ENCODE measurements around the gene MAGIX. TPM values are rescaled to one million over a fixed set of nuclear protein-coding genes. Genes with fewer than 3 reads are reported as not detected.

MAGIX gene
- total RNA-seq, 1 donor, result 1.8 TPM

DNA sequence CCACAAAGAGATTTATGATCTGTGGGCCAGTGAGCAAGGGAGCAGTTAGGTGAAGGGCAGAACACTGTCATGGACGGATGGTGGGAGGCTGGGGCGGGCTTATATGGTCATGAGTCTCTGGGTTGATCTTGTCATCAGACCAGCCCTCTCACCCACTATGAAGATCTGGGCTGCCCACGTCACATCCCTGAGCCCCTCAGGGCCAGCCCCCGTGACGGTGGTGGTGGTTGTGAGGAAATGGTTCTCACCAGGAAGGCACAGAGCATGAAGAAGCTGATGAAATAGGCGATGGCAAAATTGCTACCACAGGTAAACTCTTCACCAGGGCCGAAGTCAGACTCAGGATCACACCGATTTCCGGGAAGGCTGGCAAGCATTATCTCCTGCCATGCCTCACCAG, 48.5 kb downstream of the MAGIX start:
- no peak for DNase-seq (ENCODE audit: insufficient read length, low spot score, missing footprints)
- Histone ChIP-seq H4K20me1 (ENCODE audit: insufficient read depth, low read length) (no peaks in the 10 kb centered on the region), H3K27me3 (ENCODE audit: insufficient read depth, low read length) (no peaks in the 10 kb centered on the region), H3K79me2 (ENCODE audit: insufficient read depth, low read length) (no peaks in the 10 kb centered on the region), H3K9me3 (ENCODE audit: low read depth, low read length) (no peaks in the 10 kb centered on the region), H3K4me1 (ENCODE audit: insufficient read depth, low read length) (no peaks in the 10 kb centered on the region), H3K27ac (ENCODE audit: low read depth, low read length) (no peak overlapping the region), H3K36me3 (ENCODE audit: insufficient read depth, low read length) (no peaks in the 10 kb centered on the region), H2AFZ (ENCODE audit: low read length) (no peak overlapping the region), H3K4me3 (ENCODE audit: insufficient read depth, low read length) (no peak overlapping the region), H3K4me2 (ENCODE audit: insufficient read depth, low read length) (no peak overlapping the region)
- TF ChIP-seq, protein P1, sequence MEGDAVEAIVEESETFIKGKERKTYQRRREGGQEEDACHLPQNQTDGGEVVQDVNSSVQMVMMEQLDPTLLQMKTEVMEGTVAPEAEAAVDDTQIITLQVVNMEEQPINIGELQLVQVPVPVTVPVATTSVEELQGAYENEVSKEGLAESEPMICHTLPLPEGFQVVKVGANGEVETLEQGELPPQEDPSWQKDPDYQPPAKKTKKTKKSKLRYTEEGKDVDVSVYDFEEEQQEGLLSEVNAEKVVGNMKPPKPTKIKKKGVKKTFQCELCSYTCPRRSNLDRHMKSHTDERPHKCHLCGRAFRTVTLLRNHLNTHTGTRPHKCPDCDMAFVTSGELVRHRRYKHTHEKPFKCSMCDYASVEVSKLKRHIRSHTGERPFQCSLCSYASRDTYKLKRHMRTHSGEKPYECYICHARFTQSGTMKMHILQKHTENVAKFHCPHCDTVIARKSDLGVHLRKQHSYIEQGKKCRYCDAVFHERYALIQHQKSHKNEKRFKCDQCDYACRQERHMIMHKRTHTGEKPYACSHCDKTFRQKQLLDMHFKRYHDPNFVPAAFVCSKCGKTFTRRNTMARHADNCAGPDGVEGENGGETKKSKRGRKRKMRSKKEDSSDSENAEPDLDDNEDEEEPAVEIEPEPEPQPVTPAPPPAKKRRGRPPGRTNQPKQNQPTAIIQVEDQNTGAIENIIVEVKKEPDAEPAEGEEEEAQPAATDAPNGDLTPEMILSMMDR (IDR thresholded peaks at IDR 0.05; ENCODE audit: extremely low read depth, low read depth, low read length), result no peak

DNA sequence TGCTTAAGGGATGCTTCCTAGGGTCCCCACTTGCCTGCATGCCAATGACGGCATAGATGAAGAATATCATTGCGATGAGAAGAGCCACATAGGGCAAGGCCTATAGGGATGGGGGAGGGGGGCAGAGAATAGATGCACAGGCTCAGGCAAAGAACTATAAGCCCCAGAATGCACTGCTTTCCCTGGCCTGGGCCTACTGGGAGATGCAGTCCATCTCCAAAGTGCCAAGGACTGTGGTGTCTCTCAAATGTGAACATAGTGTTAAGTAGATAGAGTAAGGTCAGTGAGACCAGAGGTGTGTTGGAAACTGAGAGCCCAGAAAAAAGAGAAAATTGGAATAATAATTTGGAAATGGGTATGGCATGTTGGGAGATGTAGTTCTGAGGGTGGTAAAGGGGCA, 49.7 kb downstream of the MAGIX start:
- no peak overlapping the region for H3K4me2 ChIP-seq (ENCODE audit: insufficient read depth, low read length)
- DNase-seq (ENCODE audit: insufficient read length, low spot score, missing footprints), result no peak
- TF ChIP-seq, protein P1 (IDR thresholded peaks at IDR 0.05; ENCODE audit: extremely low read depth, low read depth, low read length), result no peak

DNA sequence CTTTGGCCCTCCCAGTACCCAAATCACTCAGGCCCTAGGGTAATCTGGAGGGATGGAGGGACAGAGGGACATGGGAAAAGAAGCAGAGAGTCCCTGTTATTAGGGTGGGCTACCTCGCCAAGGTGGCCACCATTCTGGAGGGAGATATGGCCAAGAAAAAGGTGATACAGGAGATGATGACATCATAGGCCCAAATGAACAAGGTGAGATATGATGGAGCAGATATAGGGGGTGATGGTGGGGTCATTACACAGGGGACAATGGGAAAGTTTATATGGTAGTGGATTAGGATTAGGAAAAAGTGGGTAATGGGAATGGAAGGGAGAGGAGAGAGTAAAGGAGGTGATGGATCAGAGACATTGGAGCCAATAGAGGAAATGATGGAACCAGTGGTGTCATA, 50.3 kb downstream of the MAGIX start:
- Histone ChIP-seq H3K4me3 (ENCODE audit: insufficient read depth, low read length) (no peak overlapping the region), H3K9me3 (ENCODE audit: low read depth, low read length) (no peaks in the 10 kb centered on the region), H2AFZ (ENCODE audit: low read length) (no peak overlapping the region), H3K27me3 (ENCODE audit: insufficient read depth, low read length) (no peaks in the 10 kb centered on the region), H3K79me2 (ENCODE audit: insufficient read depth, low read length) (no peaks in the 10 kb centered on the region), H3K27ac (ENCODE audit: low read depth, low read length) (no peak overlapping the region), H4K20me1 (ENCODE audit: insufficient read depth, low read length) (no peaks in the 10 kb centered on the region), H3K4me1 (ENCODE audit: insufficient read depth, low read length) (no peaks in the 10 kb centered on the region), H3K36me3 (ENCODE audit: insufficient read depth, low read length) (no peaks in the 10 kb centered on the region), H3K4me2 (ENCODE audit: insufficient read depth, low read length) (no peak overlapping the region)
- TF ChIP-seq, protein P1 (IDR thresholded peaks at IDR 0.05; ENCODE audit: extremely low read depth, low read depth, low read length), result no peak
- DNase-seq (ENCODE audit: insufficient read length, low spot score, missing footprints), result no peak

More for the DNA sequence above, 49.7 kb downstream of the MAGIX start:
- H3K9me3 ChIP-seq (ENCODE audit: low read depth, low read length), result no peaks in the 10 kb centered on the region
- no peak overlapping the region for H3K4me3 ChIP-seq (ENCODE audit: insufficient read depth, low read length)
- H3K79me2 ChIP-seq (ENCODE audit: insufficient read depth, low read length), result no peaks in the 10 kb centered on the region
- H3K36me3 ChIP-seq (ENCODE audit: insufficient read depth, low read length), result no peaks in the 10 kb centered on the region
- H3K27me3 ChIP-seq (ENCODE audit: insufficient read depth, low read length), result no peaks in the 10 kb centered on the region
- H4K20me1 ChIP-seq (ENCODE audit: insufficient read depth, low read length), result no peaks in the 10 kb centered on the region
- no peak overlapping the region for H2AFZ ChIP-seq (ENCODE audit: low read length)
- H3K4me1 ChIP-seq (ENCODE audit: insufficient read depth, low read length), result no peaks in the 10 kb centered on the region
- no peak overlapping the region for H3K27ac ChIP-seq (ENCODE audit: low read depth, low read length)

DNA sequence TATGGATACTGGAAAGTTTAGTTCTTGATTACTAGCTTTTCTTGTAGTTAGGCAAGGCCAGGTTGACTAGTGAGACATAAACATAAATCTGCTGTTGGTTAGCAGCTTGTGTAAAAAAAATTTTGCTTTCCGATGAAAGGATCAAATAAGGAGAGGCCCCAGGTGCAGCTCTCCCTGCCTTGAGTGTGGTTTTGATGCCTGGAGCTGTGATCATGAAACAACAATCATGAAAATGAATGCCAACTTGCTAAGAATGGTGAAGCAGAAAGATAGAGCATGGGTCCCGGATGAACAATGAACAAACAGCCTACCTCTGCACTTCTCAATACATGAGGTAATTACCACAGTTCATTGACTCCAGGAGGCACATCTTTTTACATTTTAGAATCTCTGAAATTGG, 51.9 kb downstream of the MAGIX start:
- Histone ChIP-seq H3K27me3 (ENCODE audit: insufficient read depth, low read length) (no peaks in the 10 kb centered on the region), H3K9me3 (ENCODE audit: low read depth, low read length) (no peaks in the 10 kb centered on the region), H2AFZ (ENCODE audit: low read length) (no peak overlapping the region), H3K27ac (ENCODE audit: low read depth, low read length) (no peak overlapping the region), H4K20me1 (ENCODE audit: insufficient read depth, low read length) (no peaks in the 10 kb centered on the region), H3K4me2 (ENCODE audit: insufficient read depth, low read length) (no peak overlapping the region), H3K4me1 (ENCODE audit: insufficient read depth, low read length) (no peaks in the 10 kb centered on the region), H3K36me3 (ENCODE audit: insufficient read depth, low read length) (no peaks in the 10 kb centered on the region), H3K4me3 (ENCODE audit: insufficient read depth, low read length) (no peak overlapping the region), H3K79me2 (ENCODE audit: insufficient read depth, low read length) (no peaks in the 10 kb centered on the region)
- no peak for DNase-seq (ENCODE audit: insufficient read length, low spot score, missing footprints)
- TF ChIP-seq, protein P1 (IDR thresholded peaks at IDR 0.05; ENCODE audit: extremely low read depth, low read depth, low read length), result no peak
